ENCODE data around the gene COL1A2.

COL1A2 gene

GRCh38 chr7:94378356-94378755 lies 16.3 kb upstream of the COL1A2 start:
- H3K36me3 ChIP-seq (replicated peaks in 1 of 2; ENCODE audit: control insufficient read depth in 2 of 2, insufficient read depth in 2 of 2, low read length in 2 of 2), result no peaks in the 10 kb centered on the region
- no peaks in the 10 kb centered on the region for H3K79me1 ChIP-seq (ENCODE audit: low read depth, low read length)
- no peak overlapping the region for H3K4me2 ChIP-seq (ENCODE audit: insufficient read depth, low read length, poor library complexity, severe bottlenecking)
- H3K4me1 ChIP-seq (ENCODE audit: control insufficient read depth in 2 of 2, insufficient read depth in 1 of 2, low read depth in 1 of 2, low read length in 2 of 2), result peaks cover 9 to 13% of the 10 kb centered on the region in 2 donors
- H3K9me3 ChIP-seq (replicated peaks in 1 of 2; ENCODE audit: control insufficient read depth in 2 of 2, insufficient read depth in 1 of 2, low read depth in 1 of 2, low read length in 2 of 2), result no peaks in the 10 kb centered on the region
- no peak overlapping the region for H2BK12ac ChIP-seq (ENCODE audit: low read length)
- H2AFZ ChIP-seq (ENCODE audit: low read length), result peak overlapping the region; percentile 36
- H2BK120ac ChIP-seq (ENCODE audit: low read depth, low read length), result no peak overlapping the region
- H3K18ac ChIP-seq (ENCODE audit: low read length), result no peak overlapping the region
- no peak overlapping the region for H3K9ac ChIP-seq (ENCODE audit: low read depth, low read length, poor library complexity)
- H3K27ac ChIP-seq (replicated peaks; ENCODE audit: low read length), result no peak overlapping the region
- H4K91ac ChIP-seq (ENCODE audit: low read depth, low read length, poor library complexity), result no peak overlapping the region
- H2BK5ac ChIP-seq (ENCODE audit: low read length), result no peak overlapping the region
- no peak overlapping the region for H3K4ac ChIP-seq (ENCODE audit: low read length)
- no peak overlapping the region for H3K4me3 ChIP-seq (ENCODE audit: low read length in 2 of 2)
- no peaks in the 10 kb centered on the region for H3K27me3 ChIP-seq (ENCODE audit: control insufficient read depth in 3 of 3, insufficient read depth in 3 of 3, low read depth in 1 of 3, low read length in 3 of 3)
- no peak overlapping the region for H4K8ac ChIP-seq (ENCODE audit: low read depth, low read length)
- H3K23ac ChIP-seq (ENCODE audit: low read depth, low read length, poor library complexity), result no peak overlapping the region
- H2BK15ac ChIP-seq (ENCODE audit: low read length), result no peak overlapping the region
- WGBS, 2 donors (ENCODE audit: extremely low coverage in 2 of 2, insufficient read length in 2 of 2, insufficient replicate concordance in 1 of 2), result no CpG with 5 or more reads among the region's 3 CpGs
- DNase-seq (ENCODE audit: low spot score), result no peak
- H3K14ac ChIP-seq (ENCODE audit: low read length), result no peak overlapping the region
- no peak overlapping the region for H2AK5ac ChIP-seq (ENCODE audit: low read depth, low read length)

- no peak overlapping the region for H3K4ac ChIP-seq (ENCODE audit: low read length)
- no peak overlapping the region for H2BK120ac ChIP-seq (ENCODE audit: low read depth, low read length)
- no peak overlapping the region for H3K14ac ChIP-seq (ENCODE audit: low read length)
- H4K8ac ChIP-seq (ENCODE audit: low read depth, low read length), result no peak overlapping the region
- H3K4me3 ChIP-seq (ENCODE audit: low read length in 2 of 2), result no peak overlapping the region
- no peak overlapping the region for H3K27ac ChIP-seq (replicated peaks; ENCODE audit: low read length)
- H3K9ac ChIP-seq (ENCODE audit: low read depth, low read length, poor library complexity), result no peak overlapping the region
- H3K27me3 ChIP-seq (ENCODE audit: control insufficient read depth in 3 of 3, insufficient read depth in 3 of 3, low read depth in 1 of 3, low read length in 3 of 3), result no peaks in the 10 kb centered on the region
- no peak overlapping the region for H3K4me2 ChIP-seq (ENCODE audit: insufficient read depth, low read length, poor library complexity, severe bottlenecking)
- no peaks in the 10 kb centered on the region for H3K36me3 ChIP-seq (replicated peaks in 1 of 2; ENCODE audit: control insufficient read depth in 2 of 2, insufficient read depth in 2 of 2, low read length in 2 of 2)
- no peak overlapping the region for H2BK12ac ChIP-seq (ENCODE audit: low read length)
- no peak overlapping the region for H3K23ac ChIP-seq (ENCODE audit: low read depth, low read length, poor library complexity)
- no peak overlapping the region for H2AFZ ChIP-seq (ENCODE audit: low read length)
- H2BK5ac ChIP-seq (ENCODE audit: low read length), result no peak overlapping the region
- H3K9me3 ChIP-seq (replicated peaks in 1 of 2; ENCODE audit: control insufficient read depth in 2 of 2, insufficient read depth in 1 of 2, low read depth in 1 of 2, low read length in 2 of 2), result no peaks in the 10 kb centered on the region
- no peak for DNase-seq (ENCODE audit: low spot score)
- H3K18ac ChIP-seq (ENCODE audit: low read length), result no peak overlapping the region
- H4K91ac ChIP-seq (ENCODE audit: low read depth, low read length, poor library complexity), result no peak overlapping the region
- no peaks in the 10 kb centered on the region for H3K79me1 ChIP-seq (ENCODE audit: low read depth, low read length)
- H2AK5ac ChIP-seq (ENCODE audit: low read depth, low read length), result no peak overlapping the region
- no peak overlapping the region for H2BK15ac ChIP-seq (ENCODE audit: low read length)
- H3K4me1 ChIP-seq (ENCODE audit: control insufficient read depth in 2 of 2, insufficient read depth in 1 of 2, low read depth in 1 of 2, low read length in 2 of 2), result peaks cover 4 to 8% of the 10 kb centered on the region in 2 donors
These were observed 14.4 kb upstream of the COL1A2 start for GRCh38 chr7:94380264-94380663.

GRCh38 chr7:94382132-94382531 lies 12.6 kb upstream of the COL1A2 start:
- no peak overlapping the region for H3K4me2 ChIP-seq (ENCODE audit: insufficient read depth, low read length, poor library complexity, severe bottlenecking)
- no peak overlapping the region for H3K4ac ChIP-seq (ENCODE audit: low read length)
- DNase-seq (ENCODE audit: low spot score), result no peak
- H3K27me3 ChIP-seq (ENCODE audit: control insufficient read depth in 3 of 3, insufficient read depth in 3 of 3, low read depth in 1 of 3, low read length in 3 of 3), result no peaks in the 10 kb centered on the region
- no peak overlapping the region for H3K4me3 ChIP-seq (ENCODE audit: low read length in 2 of 2)
- no peak overlapping the region for H2BK12ac ChIP-seq (ENCODE audit: low read length)
- H4K91ac ChIP-seq (ENCODE audit: low read depth, low read length, poor library complexity), result no peak overlapping the region
- no peak overlapping the region for H3K18ac ChIP-seq (ENCODE audit: low read length)
- no peak overlapping the region for H2AFZ ChIP-seq (ENCODE audit: low read length)
- H3K79me1 ChIP-seq (ENCODE audit: low read depth, low read length), result no peaks in the 10 kb centered on the region
- no peak overlapping the region for H3K9ac ChIP-seq (ENCODE audit: low read depth, low read length, poor library complexity)
- no peaks in the 10 kb centered on the region for H3K9me3 ChIP-seq (replicated peaks in 1 of 2; ENCODE audit: control insufficient read depth in 2 of 2, insufficient read depth in 1 of 2, low read depth in 1 of 2, low read length in 2 of 2)
- WGBS, 2 donors (ENCODE audit: extremely low coverage in 2 of 2, insufficient read length in 2 of 2, insufficient replicate concordance in 1 of 2), result no CpG with 5 or more reads among the region's 3 CpGs
- H2AK5ac ChIP-seq (ENCODE audit: low read depth, low read length), result no peak overlapping the region
- no peak overlapping the region for H2BK120ac ChIP-seq (ENCODE audit: low read depth, low read length)
- no peak overlapping the region for H3K23ac ChIP-seq (ENCODE audit: low read depth, low read length, poor library complexity)
- no peak overlapping the region for H2BK5ac ChIP-seq (ENCODE audit: low read length)
- no peaks in the 10 kb centered on the region for H3K36me3 ChIP-seq (replicated peaks in 1 of 2; ENCODE audit: control insufficient read depth in 2 of 2, insufficient read depth in 2 of 2, low read length in 2 of 2)
- no peak overlapping the region for H3K14ac ChIP-seq (ENCODE audit: low read length)
- H3K4me1 ChIP-seq (ENCODE audit: control insufficient read depth in 2 of 2, insufficient read depth in 1 of 2, low read depth in 1 of 2, low read length in 2 of 2), result peaks cover 2 to 3% of the 10 kb centered on the region in 2 donors
- H3K27ac ChIP-seq (replicated peaks; ENCODE audit: low read length), result no peak overlapping the region
- H4K8ac ChIP-seq (ENCODE audit: low read depth, low read length), result no peak overlapping the region
- H2BK15ac ChIP-seq (ENCODE audit: low read length), result no peak overlapping the region

- Histone ChIP-seq H3K23ac (ENCODE audit: low read depth, low read length, poor library complexity) (no peak overlapping the region), H3K4me3 (ENCODE audit: low read length in 2 of 2) (no peak overlapping the region), H3K36me3 (replicated peaks in 1 of 2; ENCODE audit: control insufficient read depth in 2 of 2, insufficient read depth in 2 of 2, low read length in 2 of 2) (no peaks in the 10 kb centered on the region), H3K27me3 (ENCODE audit: control insufficient read depth in 3 of 3, insufficient read depth in 3 of 3, low read depth in 1 of 3, low read length in 3 of 3) (no peaks in the 10 kb centered on the region), H4K8ac (ENCODE audit: low read depth, low read length) (no peak overlapping the region), H3K14ac (ENCODE audit: low read length) (no peak overlapping the region), H3K9me3 (replicated peaks in 1 of 2; ENCODE audit: control insufficient read depth in 2 of 2, insufficient read depth in 1 of 2, low read depth in 1 of 2, low read length in 2 of 2) (no peaks in the 10 kb centered on the region), H3K9ac (ENCODE audit: low read depth, low read length, poor library complexity) (no peak overlapping the region), H3K79me1 (ENCODE audit: low read depth, low read length) (no peaks in the 10 kb centered on the region), H4K91ac (ENCODE audit: low read depth, low read length, poor library complexity) (no peak overlapping the region), H3K4ac (ENCODE audit: low read length) (no peak overlapping the region), H3K4me2 (ENCODE audit: insufficient read depth, low read length, poor library complexity, severe bottlenecking) (no peak overlapping the region), H2BK5ac (ENCODE audit: low read length) (no peak overlapping the region), H2AK5ac (ENCODE audit: low read depth, low read length) (no peak overlapping the region), H2AFZ (ENCODE audit: low read length) (no peak overlapping the region), H3K18ac (ENCODE audit: low read length) (no peak overlapping the region), H3K27ac (replicated peaks; ENCODE audit: low read length) (no peak overlapping the region), H2BK120ac (ENCODE audit: low read depth, low read length) (no peak overlapping the region), H3K4me1 (ENCODE audit: control insufficient read depth in 2 of 2, insufficient read depth in 1 of 2, low read depth in 1 of 2, low read length in 2 of 2) (peaks cover 2 to 3% of the 10 kb centered on the region in 2 donors), H2BK15ac (ENCODE audit: low read length) (no peak overlapping the region), H2BK12ac (ENCODE audit: low read length) (no peak overlapping the region)
- DNase-seq (ENCODE audit: low spot score), result no peak
- WGBS, 2 donors (ENCODE audit: extremely low coverage in 2 of 2, insufficient read length in 2 of 2, insufficient replicate concordance in 1 of 2), result no CpG with 5 or more reads among the region's 1 CpG
These were observed 11.9 kb upstream of the COL1A2 start for GRCh38 chr7:94382746-94383145.

Data from neuronal stem cell (in vitro differentiated cells).